NB4 (cell line): Measurements from ENCODE around the gene OST4.

Experiments
- DNase-seq: peaks from one replicate; pipeline ENCODE4 v3.0.0; 2010; ENCODE audit warnings: low read depth
- H3K4me3 ChIP-seq: one replicate; pipeline ENCODE4 v1.5.1; 2011; ENCODE audit warnings: mild to moderate bottlenecking, low read depth, low read length, moderate library complexity
- CTCF ChIP-seq: IDR thresholded peaks from one replicate; pipeline ENCODE4 v1.5.1; 2012; ENCODE audit warnings: low read depth, low read length
- MAX ChIP-seq: IDR thresholded peaks from 2 replicates; pipeline ENCODE4 v1.6.1; 2011; ENCODE audit warnings: low read depth, low read length
- MYC ChIP-seq: IDR thresholded peaks from 2 replicates; pipeline ENCODE4 v1.6.1; 2011; ENCODE audit warnings: low read depth, low read length
- POLR2A ChIP-seq: IDR thresholded peaks from 2 replicates; pipeline ENCODE4 v1.6.1; 2011; ENCODE audit warnings: mild to moderate bottlenecking; ENCODE audit not compliant: insufficient read length; ENCODE audit errors: extremely low read depth

OST4 gene

GRCh38 chr2:27109083-27109482 lies 37.6 kb upstream of the OST4 start:
- H3K4me3 ChIP-seq: no peak overlapping the region
- TF ChIP-seq CTCF (no peak), POLR2A (no peak), MYC (no peak), MAX (no peak)
- DNase-seq: no peak

- H3K4me3 ChIP-seq: no peak overlapping the region
- DNase-seq: no peak
- TF ChIP-seq POLR2A (no peak), MYC (no peak), MAX (no peak), CTCF (no peak)
Measured at GRCh38 chr2:27108221-27108620, 36.8 kb upstream of the OST4 start.

GRCh38 chr2:27105981-27106380 lies 34.5 kb upstream of the OST4 start:
- no peak for DNase-seq
- no peak overlapping the region for H3K4me3 ChIP-seq
- TF ChIP-seq MYC (no peak), POLR2A (no peak)

GRCh38 chr2:27102329-27102728 lies 30.9 kb upstream of the OST4 start:
- no peak for DNase-seq
- TF ChIP-seq MYC (no peak), CTCF (no peak), MAX (no peak), POLR2A (no peak)
- no peak overlapping the region for H3K4me3 ChIP-seq

GRCh38 chr2:27100036-27100435 lies 28.6 kb upstream of the OST4 start:
- no peak for DNase-seq
- H3K4me3 ChIP-seq: no peak overlapping the region
- TF ChIP-seq CTCF (no peak), POLR2A (no peak), MAX (no peak), MYC (no peak)

- no peak for DNase-seq
- H3K4me3 ChIP-seq: no peak overlapping the region
- TF ChIP-seq CTCF (no peak), MYC (no peak), POLR2A (no peak), MAX (no peak)
Measured at GRCh38 chr2:27099334-27099955, 28.0 kb upstream of the OST4 start.
